ENCODE data around the gene ZWINT.

Gene ZWINT

GRCh38 chr10:56360967-56361612, at the start of gene ZWINT:
TSS of gene ZWINT (minus strand) at chr10:56361259. CDS start at chr10:56361236, 23 bp downstream.
- H3K9me3 ChIP-seq (ENCODE audit: low read depth, low read length), result no peaks in the 10 kb centered on the region
- peaks cover 27% of the 10 kb centered on the region for H3K36me3 ChIP-seq (ENCODE audit: insufficient read depth, low read length)
- H3K4me3 ChIP-seq, result peak within 1 kb of the TSS; percentile 86
- DNase-seq (ENCODE audit: low read depth, low spot score), result peak; percentile 57
- TF ChIP-seq POLR2AphosphoS5 (IDR thresholded peaks at IDR 0.05; ENCODE audit: borderline replicate concordance, low read depth, low read length) (peak; percentile 80), FOXP2 (optimal IDR thresholded peaks at IDR 0.05; ENCODE audit: control extremely low read depth, extremely low read length, insufficient read depth) (no peak), EZH2 (IDR thresholded peaks at IDR 0.05) (no peak)
- H3K9ac ChIP-seq (ENCODE audit: insufficient read length), result peak within 1 kb of the TSS; percentile 95
- peak within 1 kb of the TSS; percentile 50; the same call in 1 of the 2 replicates for H3K27ac ChIP-seq

GRCh38 chr10:56383806-56384205, 22.7 kb upstream of the ZWINT start:
- Histone ChIP-seq H3K9me3 (ENCODE audit: low read depth, low read length) (no peaks in the 10 kb centered on the region), H3K4me3 (no peak overlapping the region), H3K9ac (ENCODE audit: insufficient read length) (no peak overlapping the region), H3K27ac (no peak overlapping the region), H3K36me3 (ENCODE audit: insufficient read depth, low read length) (no peaks in the 10 kb centered on the region)
- no peak for DNase-seq (ENCODE audit: low read depth, low spot score)
- TF ChIP-seq POLR2AphosphoS5 (IDR thresholded peaks at IDR 0.05; ENCODE audit: borderline replicate concordance, low read depth, low read length) (no peak), FOXP2 (optimal IDR thresholded peaks at IDR 0.05; ENCODE audit: control extremely low read depth, extremely low read length, insufficient read depth) (no peak), EZH2 (IDR thresholded peaks at IDR 0.05) (no peak)

- Histone ChIP-seq H3K27ac (no peak overlapping the region), H3K9ac (ENCODE audit: insufficient read length) (no peak overlapping the region), H3K4me3 (no peak overlapping the region), H3K9me3 (ENCODE audit: low read depth, low read length) (no peaks in the 10 kb centered on the region), H3K36me3 (ENCODE audit: insufficient read depth, low read length) (no peaks in the 10 kb centered on the region)
- no peak for TF ChIP-seq POLR2AphosphoS5 (IDR thresholded peaks at IDR 0.05; ENCODE audit: borderline replicate concordance, low read depth, low read length)
- TF ChIP-seq FOXP2 (optimal IDR thresholded peaks at IDR 0.05; ENCODE audit: control extremely low read depth, extremely low read length, insufficient read depth), result no peak
- TF ChIP-seq EZH2 (IDR thresholded peaks at IDR 0.05), result no peak
- no peak for DNase-seq (ENCODE audit: low read depth, low spot score)
Observed at GRCh38 chr10:56370217-56371113, 9.4 kb upstream of the ZWINT start.

GRCh38 chr10:56360583-56360966, 484 bp downstream of the ZWINT start:
- no peak for DNase-seq (ENCODE audit: low read depth, low spot score)
- TF ChIP-seq FOXP2 (optimal IDR thresholded peaks at IDR 0.05; ENCODE audit: control extremely low read depth, extremely low read length, insufficient read depth), result no peak
- no peak for TF ChIP-seq POLR2AphosphoS5 (IDR thresholded peaks at IDR 0.05; ENCODE audit: borderline replicate concordance, low read depth, low read length)
- TF ChIP-seq EZH2 (IDR thresholded peaks at IDR 0.05), result no peak

GRCh38 chr10:56359837-56360236, 1.2 kb downstream of the ZWINT start:
- Histone ChIP-seq H3K9ac (ENCODE audit: insufficient read length) (peak overlapping the region; percentile 87), H3K27ac (no peak overlapping the region), H3K36me3 (ENCODE audit: insufficient read depth, low read length) (peaks cover 27% of the 10 kb centered on the region), H3K4me3 (peak overlapping the region; percentile 86), H3K9me3 (ENCODE audit: low read depth, low read length) (no peaks in the 10 kb centered on the region)
- no peak for DNase-seq (ENCODE audit: low read depth, low spot score)
- no peak for TF ChIP-seq FOXP2 (optimal IDR thresholded peaks at IDR 0.05; ENCODE audit: control extremely low read depth, extremely low read length, insufficient read depth)

More at GRCh38 chr10:56360583-56360966, 484 bp downstream of the ZWINT start:
- H3K4me3 ChIP-seq, result peak overlapping the region; percentile 86
- H3K36me3 ChIP-seq (ENCODE audit: insufficient read depth, low read length), result peaks cover 27% of the 10 kb centered on the region
- peak overlapping the region; percentile 87 for H3K9ac ChIP-seq (ENCODE audit: insufficient read length)
- no peak overlapping the region for H3K27ac ChIP-seq
- H3K9me3 ChIP-seq (ENCODE audit: low read depth, low read length), result no peaks in the 10 kb centered on the region

- no peak overlapping the region for H3K27ac ChIP-seq
- DNase-seq (ENCODE audit: low read depth, low spot score), result no peak
- H3K36me3 ChIP-seq (ENCODE audit: insufficient read depth, low read length), result peaks cover 27% of the 10 kb centered on the region
- no peak overlapping the region for H3K9ac ChIP-seq (ENCODE audit: insufficient read length)
- no peaks in the 10 kb centered on the region for H3K9me3 ChIP-seq (ENCODE audit: low read depth, low read length)
- TF ChIP-seq FOXP2 (optimal IDR thresholded peaks at IDR 0.05; ENCODE audit: control extremely low read depth, extremely low read length, insufficient read depth) (no peak), EZH2 (IDR thresholded peaks at IDR 0.05) (no peak), POLR2AphosphoS5 (IDR thresholded peaks at IDR 0.05; ENCODE audit: borderline replicate concordance, low read depth, low read length) (no peak)
- H3K4me3 ChIP-seq, result no peak overlapping the region
Observed at GRCh38 chr10:56357018-56357417, 4.0 kb downstream of the ZWINT start.

- no peaks in the 10 kb centered on the region; the same call in 1 of the 2 replicates for H3K36me3 ChIP-seq (ENCODE audit: insufficient read depth, low read length)
- no peak for DNase-seq (ENCODE audit: low read depth, low spot score)
- no peak for TF ChIP-seq POLR2AphosphoS5 (IDR thresholded peaks at IDR 0.05; ENCODE audit: borderline replicate concordance, low read depth, low read length)
- no peak for TF ChIP-seq FOXP2 (optimal IDR thresholded peaks at IDR 0.05; ENCODE audit: control extremely low read depth, extremely low read length, insufficient read depth)
- TF ChIP-seq EZH2 (IDR thresholded peaks at IDR 0.05), result no peak
- H3K9me3 ChIP-seq (ENCODE audit: low read depth, low read length), result no peaks in the 10 kb centered on the region
- H3K4me3 ChIP-seq, result no peak overlapping the region
- H3K27ac ChIP-seq, result no peak overlapping the region
- no peak overlapping the region for H3K9ac ChIP-seq (ENCODE audit: insufficient read length)
Observed at GRCh38 chr10:56351909-56352630, 9.0 kb downstream of the ZWINT start.

GRCh38 chr10:56349611-56350010, 11.4 kb downstream of the ZWINT start:
- H3K9ac ChIP-seq (ENCODE audit: insufficient read length), result no peak overlapping the region
- TF ChIP-seq POLR2AphosphoS5 (IDR thresholded peaks at IDR 0.05; ENCODE audit: borderline replicate concordance, low read depth, low read length), result no peak
- TF ChIP-seq FOXP2 (optimal IDR thresholded peaks at IDR 0.05; ENCODE audit: control extremely low read depth, extremely low read length, insufficient read depth), result no peak
- TF ChIP-seq EZH2 (IDR thresholded peaks at IDR 0.05), result no peak
- no peaks in the 10 kb centered on the region for H3K9me3 ChIP-seq (ENCODE audit: low read depth, low read length)
- H3K4me3 ChIP-seq, result no peak overlapping the region
- no peak overlapping the region for H3K27ac ChIP-seq
- no peaks in the 10 kb centered on the region; the same call in 1 of the 2 replicates for H3K36me3 ChIP-seq (ENCODE audit: insufficient read depth, low read length)
- no peak for DNase-seq (ENCODE audit: low read depth, low spot score)

Measured in SK-N-MC (cell line).